Calu3 (cell line): ENCODE results near the gene RAB25. TPM values are rescaled to one million over a fixed set of nuclear protein-coding genes. Genes with fewer than 3 reads are reported as not detected.
A peak's percentile ranks its signal among the peaks of the same experiment; 100 is the strongest.

Experiments used
- BruUV-seq: library from RNA; stranded (reverse); fragments of 400-500 nt; replicated peaks from 2 replicates; lab custom pipeline; 2021; lab: Mats Ljungman, UMichigan
- CTCF ChIA-PET: fragments of 300-600 bp; sonication (Branson Sonifier 250); formaldehyde crosslinking; loops from one replicate; lab custom pipeline; 2022; ENCODE audit warnings: antibody characterized with exemption; lab: Charles Lee
- DNase-seq: peaks from one replicate; pipeline ENCODE4 v3.0.0; 2022
- H3K27ac Mint-ChIP-seq: one replicate; pipeline ENCODE4 v1.8.0; 2022; ENCODE audit warnings: mixed read lengths; ENCODE audit not compliant: unreplicated experiment
- H3K27me3 Mint-ChIP-seq: one replicate; pipeline ENCODE4 v1.8.0; 2022; ENCODE audit warnings: mixed read lengths; ENCODE audit not compliant: unreplicated experiment
- H3K36me3 Mint-ChIP-seq: one replicate; pipeline ENCODE4 v1.8.0; 2022; ENCODE audit warnings: mild to moderate bottlenecking, moderate library complexity, mixed read lengths; ENCODE audit not compliant: insufficient read depth, unreplicated experiment
- H3K4me1 Mint-ChIP-seq: one replicate; pipeline ENCODE4 v1.8.0; 2022; ENCODE audit warnings: mild to moderate bottlenecking, low read depth, mixed read lengths; ENCODE audit not compliant: unreplicated experiment
- H3K4me3 Mint-ChIP-seq: one replicate; pipeline ENCODE4 v1.8.0; 2022; ENCODE audit warnings: mild to moderate bottlenecking, low read depth, moderate library complexity, mixed read lengths; ENCODE audit not compliant: unreplicated experiment
- H3K9me3 Mint-ChIP-seq: one replicate; pipeline ENCODE4 v1.8.0; 2022; ENCODE audit warnings: low read depth, mixed read lengths; ENCODE audit not compliant: unreplicated experiment
- CTCF ChIP-seq: fragments of 200-600 bp; IDR thresholded peaks from one replicate; pipeline ENCODE4 v1.8.0; 2022; ENCODE audit warnings: antibody characterized with exemption; ENCODE audit not compliant: unreplicated experiment
- intact Hi-C: fragments of 100-400 bp; cut with micrococcal nuclease; formaldehyde crosslinking; loops from one replicate; pipeline ENCODE4 v1.10.0; 2022; ENCODE audit not compliant: unreplicated experiment
- total RNA-seq: library from RNA; stranded (reverse); gene quantifications from 2 replicates; pipeline ENCODE4 v1.2.3, GENCODE V29; 2022

Gene RAB25
- total RNA-seq, 1 experiment from 2014 or later = 182 TPM

DNA sequence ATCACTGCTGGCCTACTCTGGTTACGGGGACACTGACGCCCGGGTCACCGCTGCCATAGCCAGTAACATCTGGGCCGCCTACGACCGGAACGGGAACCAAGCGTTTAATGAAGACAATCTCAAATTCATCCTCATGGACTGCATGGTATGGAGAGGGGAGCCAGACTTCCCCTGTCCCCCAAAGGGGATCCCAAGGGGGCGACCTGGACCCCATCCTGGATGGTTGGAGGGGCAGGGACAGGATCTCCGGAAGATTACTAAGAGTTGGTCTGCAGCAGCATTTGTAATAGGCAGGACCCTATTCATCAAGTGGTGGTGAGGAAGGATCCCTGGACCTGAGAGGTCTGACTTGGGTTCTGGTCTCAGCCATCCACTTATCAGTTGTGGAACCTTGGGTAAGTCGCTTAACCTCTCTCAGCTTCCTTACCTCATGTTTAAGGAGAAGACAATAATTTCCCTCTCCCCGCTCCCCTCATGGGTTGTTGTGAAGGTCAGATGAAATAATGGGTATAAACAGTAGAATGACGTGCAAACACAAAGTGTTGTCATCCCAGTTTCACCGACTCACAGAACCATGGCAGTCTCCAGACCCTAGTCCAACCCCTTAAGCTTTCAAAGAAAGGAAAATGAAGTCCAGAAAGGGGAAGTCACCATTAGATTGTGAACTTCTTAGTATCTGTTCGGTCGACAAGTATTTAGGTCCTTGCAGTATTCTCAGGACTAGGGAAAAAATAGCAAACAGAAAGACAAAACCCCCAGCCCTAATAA lies 5.5 kb upstream of the RAB25 start:
- no TSS peak for BruUV-seq
- intact Hi-C loops = no loop called here

GRCh38 chr1:156056326-156056849 lies 4.6 kb upstream of the RAB25 start:
- Mint-ChIP-seq H3K4me3 (no peak overlapping the region), H3K36me3 (peaks cover 70% of the 10 kb centered on the region)

More for the DNA sequence above, 5.5 kb upstream of the RAB25 start:
- Mint-ChIP-seq H3K36me3 (peaks cover 70% of the 10 kb centered on the region), H3K27me3 (no peaks in the 10 kb centered on the region), H3K4me3 (peak overlapping the region; percentile 99), H3K9me3 (no peaks in the 10 kb centered on the region), H3K4me1 (peaks cover 33% of the 10 kb centered on the region), H3K27ac (peak overlapping the region; percentile 17)
- no peak for DNase-seq
- CTCF ChIA-PET = no interaction called here
- TF ChIP-seq CTCF = no peak

DNA sequence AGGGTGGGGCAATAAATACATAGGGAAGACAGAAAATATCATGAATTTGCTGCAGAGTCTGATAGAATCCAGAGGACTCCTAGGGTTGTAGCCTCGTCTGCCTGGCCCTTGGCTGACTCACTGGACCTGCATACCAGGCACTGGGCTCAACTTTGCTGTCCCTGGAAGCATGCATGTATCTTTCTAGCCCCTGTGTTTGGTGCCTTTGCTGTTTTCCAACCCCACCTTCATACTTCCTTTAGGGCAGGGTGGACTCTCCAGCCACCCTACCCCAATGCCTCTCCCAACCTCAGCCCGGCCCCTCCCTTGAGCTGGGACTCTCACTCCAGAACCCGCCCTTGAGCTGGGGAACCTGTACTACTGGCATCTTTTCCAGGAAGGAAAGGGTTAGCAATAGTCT lies 1.2 kb downstream of the RAB25 start:
- CTCF ChIA-PET = interaction anchor here (0.5 to 1.2 kb wide), 5 partner anchors 9 to 963 kb away, joined by 3 to 9 read pairs (median 4); partner anchors contain the start of gene UBQLN4
- H3K36me3 Mint-ChIP-seq = peaks cover 79% of the 10 kb centered on the region
- H3K27me3 Mint-ChIP-seq = no peaks in the 10 kb centered on the region
- peaks cover 41% of the 10 kb centered on the region for H3K4me1 Mint-ChIP-seq
- H3K9me3 Mint-ChIP-seq = no peaks in the 10 kb centered on the region
- peak overlapping the region; percentile 96 for H3K4me3 Mint-ChIP-seq
- no peak for TF ChIP-seq CTCF
- intact Hi-C loops = loop anchor here (5.0 kb wide), 1 partner anchor 40 kb away; the partner anchor contains the start of gene SSR2
- peak overlapping the region; percentile 98 for H3K27ac Mint-ChIP-seq
- BruUV-seq = no TSS peak
- DNase-seq = peak; percentile 31

More at GRCh38 chr1:156056326-156056849, 4.6 kb upstream of the RAB25 start:
- Mint-ChIP-seq H3K27me3 (no peaks in the 10 kb centered on the region), H3K4me1 (peaks cover 38% of the 10 kb centered on the region), H3K27ac (no peak overlapping the region), H3K9me3 (no peaks in the 10 kb centered on the region)
- DNase-seq = no peak
- CTCF ChIA-PET = no interaction called here
- no TSS peak for BruUV-seq
- intact Hi-C loops = no loop called here
- no peak for TF ChIP-seq CTCF

GRCh38 chr1:156063997-156064285 lies 3.0 kb downstream of the RAB25 start:
- no peak overlapping the region for H3K4me3 Mint-ChIP-seq
- DNase-seq = no peak
- CTCF ChIA-PET = no interaction called here
- no TSS peak for BruUV-seq
- intact Hi-C loops = loop anchor here (5.0 kb wide), 1 partner anchor 42 kb away; the partner anchor contains the start of gene SSR2
- H3K9me3 Mint-ChIP-seq = no peaks in the 10 kb centered on the region
- no peaks in the 10 kb centered on the region for H3K27me3 Mint-ChIP-seq
- peaks cover 91% of the 10 kb centered on the region for H3K36me3 Mint-ChIP-seq
- peaks cover 41% of the 10 kb centered on the region for H3K4me1 Mint-ChIP-seq
- H3K27ac Mint-ChIP-seq = no peak overlapping the region
- TF ChIP-seq CTCF = no peak
